ENCODE results near the gene PITPNC1.

The PITPNC1 gene

DNA sequence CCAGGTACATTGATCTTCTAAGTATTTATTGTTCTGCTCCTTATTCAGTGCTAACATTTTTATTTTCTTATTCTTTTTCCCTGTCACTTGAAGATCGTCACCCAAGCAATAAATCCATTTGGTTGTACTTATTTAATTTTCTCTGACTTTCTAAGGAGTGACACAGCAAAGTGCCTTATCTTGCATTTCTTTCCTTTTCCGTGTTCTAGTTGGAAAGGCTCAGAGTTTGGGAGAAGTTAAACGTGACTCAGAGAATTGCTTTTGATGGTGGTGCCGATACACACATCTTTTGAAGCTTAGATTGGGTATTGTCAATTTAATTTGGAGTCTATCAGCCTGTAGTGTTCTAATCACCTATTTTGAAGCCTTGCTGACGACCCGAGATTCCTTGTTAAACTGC lies 72.0 kb downstream of the PITPNC1 start:
- DNase-seq (ENCODE audit: extremely low read depth, low read depth) = no peak
- TF ChIP-seq, protein P1, sequence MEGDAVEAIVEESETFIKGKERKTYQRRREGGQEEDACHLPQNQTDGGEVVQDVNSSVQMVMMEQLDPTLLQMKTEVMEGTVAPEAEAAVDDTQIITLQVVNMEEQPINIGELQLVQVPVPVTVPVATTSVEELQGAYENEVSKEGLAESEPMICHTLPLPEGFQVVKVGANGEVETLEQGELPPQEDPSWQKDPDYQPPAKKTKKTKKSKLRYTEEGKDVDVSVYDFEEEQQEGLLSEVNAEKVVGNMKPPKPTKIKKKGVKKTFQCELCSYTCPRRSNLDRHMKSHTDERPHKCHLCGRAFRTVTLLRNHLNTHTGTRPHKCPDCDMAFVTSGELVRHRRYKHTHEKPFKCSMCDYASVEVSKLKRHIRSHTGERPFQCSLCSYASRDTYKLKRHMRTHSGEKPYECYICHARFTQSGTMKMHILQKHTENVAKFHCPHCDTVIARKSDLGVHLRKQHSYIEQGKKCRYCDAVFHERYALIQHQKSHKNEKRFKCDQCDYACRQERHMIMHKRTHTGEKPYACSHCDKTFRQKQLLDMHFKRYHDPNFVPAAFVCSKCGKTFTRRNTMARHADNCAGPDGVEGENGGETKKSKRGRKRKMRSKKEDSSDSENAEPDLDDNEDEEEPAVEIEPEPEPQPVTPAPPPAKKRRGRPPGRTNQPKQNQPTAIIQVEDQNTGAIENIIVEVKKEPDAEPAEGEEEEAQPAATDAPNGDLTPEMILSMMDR (IDR thresholded peaks at IDR 0.05; ENCODE audit: low read depth, low read length, missing control alignments) = no peak
- H3K4me3 ChIP-seq (replicated peaks; ENCODE audit: low read depth, low read length) = no peak overlapping the region

DNA sequence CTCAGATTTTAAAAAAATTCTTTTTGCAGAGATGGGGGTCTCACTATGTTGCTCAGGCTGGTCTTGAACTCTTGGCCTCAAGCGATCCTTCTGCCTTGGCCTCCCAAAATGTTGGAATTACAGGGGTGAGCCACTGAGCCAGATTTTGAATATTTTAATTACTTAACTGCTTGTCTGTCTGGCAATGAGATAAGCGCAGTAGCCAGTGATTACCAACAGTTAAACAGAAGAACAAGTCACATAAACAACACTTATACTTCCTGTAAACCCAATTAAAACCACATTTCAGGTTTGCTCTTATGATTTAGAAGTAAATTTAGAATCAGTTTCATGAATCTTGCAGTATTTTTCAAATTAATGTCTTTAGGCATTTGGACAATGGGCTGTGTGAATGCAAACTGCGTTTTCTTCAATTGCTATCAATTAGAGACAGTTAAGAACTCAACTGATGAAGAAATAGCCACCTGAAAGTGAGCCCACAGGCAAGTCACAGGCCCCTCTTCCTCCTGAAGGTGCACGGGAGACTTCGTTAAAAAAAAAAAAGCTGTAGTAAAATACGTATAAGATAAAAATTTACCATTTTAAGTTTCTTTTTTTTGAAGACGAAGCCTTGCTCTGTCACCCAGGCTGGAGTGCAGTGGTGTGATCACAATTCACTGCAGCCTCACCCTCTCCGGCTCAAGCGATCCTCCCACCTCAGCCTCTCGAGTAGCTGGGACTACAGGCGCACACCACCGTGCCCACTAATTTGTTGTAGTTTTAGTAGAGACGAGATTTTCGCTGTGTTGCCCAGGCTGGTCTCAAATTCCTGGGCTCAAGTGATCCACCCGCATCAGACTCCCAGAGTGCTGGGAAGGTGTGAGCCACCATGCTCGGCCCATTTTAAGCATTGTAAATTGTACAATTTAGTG lies 73.0 kb downstream of the PITPNC1 start:
- no peak for DNase-seq (ENCODE audit: extremely low read depth, low read depth)
- H3K4me3 ChIP-seq (replicated peaks; ENCODE audit: low read depth, low read length) = no peak overlapping the region
- TF ChIP-seq, protein P1 (IDR thresholded peaks at IDR 0.05; ENCODE audit: low read depth, low read length, missing control alignments) = no peak

DNA sequence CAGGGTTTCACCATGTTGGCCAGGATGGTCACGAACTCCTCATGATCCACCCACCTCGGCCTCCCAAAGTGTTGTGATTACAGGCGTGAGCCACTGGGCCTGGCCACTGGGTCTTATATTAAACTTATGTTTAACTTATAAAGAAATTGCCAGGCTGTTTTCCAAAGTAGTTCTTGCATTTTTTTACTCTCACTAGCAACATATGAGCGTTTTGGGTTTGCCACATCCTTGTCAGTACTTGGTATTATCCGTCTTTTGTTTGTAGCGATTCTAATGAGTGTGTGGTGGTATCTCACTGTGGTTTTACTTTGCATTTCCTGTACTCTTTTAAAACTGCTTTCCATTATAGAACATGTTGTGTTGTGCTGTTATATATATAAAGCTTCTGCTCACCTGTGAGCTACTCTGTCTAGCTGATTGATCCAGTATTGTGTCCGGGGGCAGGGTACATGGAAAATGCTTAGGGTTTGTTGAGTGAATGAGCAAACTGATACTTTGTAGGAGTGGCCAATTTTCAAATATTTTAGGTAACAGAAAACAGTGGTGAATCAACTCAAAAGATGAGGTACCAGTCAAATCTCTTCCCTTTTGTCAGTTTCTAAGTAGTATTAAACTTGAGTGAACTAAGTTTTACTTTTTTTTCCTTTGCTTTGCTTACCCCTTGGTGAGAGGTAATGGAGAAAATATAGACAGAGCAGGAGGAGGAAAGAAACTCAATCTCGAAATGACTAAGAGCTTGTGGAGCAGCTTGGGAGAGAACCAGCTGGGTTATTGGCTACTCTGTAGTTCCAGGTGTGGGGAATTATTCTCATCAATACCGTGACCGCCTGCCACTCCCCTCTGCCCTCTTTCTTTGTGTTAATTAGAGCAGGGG lies 75.8 kb downstream of the PITPNC1 start:
- no peak for DNase-seq (ENCODE audit: extremely low read depth, low read depth)
- TF ChIP-seq, protein P1 (IDR thresholded peaks at IDR 0.05; ENCODE audit: low read depth, low read length, missing control alignments) = no peak
- H3K4me3 ChIP-seq (replicated peaks; ENCODE audit: low read depth, low read length) = no peak overlapping the region

DNA sequence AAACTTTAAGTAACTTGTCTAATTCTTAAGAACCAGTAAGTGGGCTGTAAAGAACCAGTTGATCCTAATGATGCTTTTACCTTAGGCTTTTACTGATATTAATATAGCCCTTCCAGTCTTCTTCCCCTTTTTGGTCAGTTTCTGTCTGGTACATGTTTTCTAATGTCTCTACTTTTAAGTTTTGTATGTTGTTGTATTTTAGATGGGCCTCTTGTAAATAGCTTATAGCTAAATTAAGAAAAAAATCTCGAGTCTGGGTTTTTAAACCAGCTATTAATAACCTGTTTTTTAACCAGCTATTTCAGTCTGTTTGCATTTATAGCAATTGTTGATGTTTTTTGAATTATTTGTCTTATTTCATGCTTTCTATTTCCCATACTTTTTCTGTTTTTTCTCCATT lies 79.0 kb downstream of the PITPNC1 start:
- no peak overlapping the region for H3K4me3 ChIP-seq (replicated peaks; ENCODE audit: low read depth, low read length)
- TF ChIP-seq, protein P1 (IDR thresholded peaks at IDR 0.05; ENCODE audit: low read depth, low read length, missing control alignments) = no peak
- no peak for DNase-seq (ENCODE audit: extremely low read depth, low read depth)

DNA sequence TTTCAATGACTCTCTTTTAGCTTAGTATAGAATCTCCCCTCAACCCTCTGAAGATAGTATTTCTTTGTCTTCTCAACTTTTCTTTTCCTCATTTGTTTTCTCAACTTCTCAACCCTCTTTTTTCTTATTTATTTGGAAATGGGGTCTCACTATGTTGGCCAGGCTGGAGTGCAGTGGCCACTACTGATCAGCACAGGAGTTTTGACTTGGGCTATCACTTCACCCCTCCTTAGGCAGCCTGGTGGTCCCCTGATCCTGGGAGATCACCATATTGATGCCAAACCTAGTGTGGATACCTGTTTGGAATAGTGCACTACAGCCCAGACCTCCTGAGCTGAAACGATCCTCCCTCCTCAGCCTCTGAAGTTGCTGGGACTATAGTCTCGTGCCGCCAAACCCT lies 79.8 kb downstream of the PITPNC1 start:
- TF ChIP-seq, protein P1 (IDR thresholded peaks at IDR 0.05; ENCODE audit: low read depth, low read length, missing control alignments) = no peak
- H3K4me3 ChIP-seq (replicated peaks; ENCODE audit: low read depth, low read length) = no peak overlapping the region
- DNase-seq (ENCODE audit: extremely low read depth, low read depth) = no peak

DNA sequence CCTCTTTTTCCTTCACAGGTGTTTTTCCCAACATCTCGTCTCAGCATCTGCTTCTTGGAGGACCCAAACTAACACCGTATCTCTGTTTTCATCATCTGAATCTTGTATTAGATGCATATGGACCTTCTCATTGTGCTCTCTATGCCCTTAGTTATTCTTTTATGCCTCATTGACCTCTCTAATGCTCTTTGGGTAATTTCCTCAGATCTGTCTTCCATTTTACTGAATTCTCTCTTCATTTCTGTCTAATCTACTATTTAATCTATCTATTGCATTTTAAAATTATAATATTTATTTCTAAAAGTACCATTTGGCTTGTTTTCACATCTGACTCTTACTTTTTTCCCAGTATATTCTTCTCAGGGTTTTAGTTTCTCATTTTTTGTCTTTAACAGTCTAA lies 81.1 kb downstream of the PITPNC1 start:
- no peak for DNase-seq (ENCODE audit: extremely low read depth, low read depth)
- TF ChIP-seq, protein P1 (IDR thresholded peaks at IDR 0.05; ENCODE audit: low read depth, low read length, missing control alignments) = no peak
- H3K4me3 ChIP-seq (replicated peaks; ENCODE audit: low read depth, low read length) = no peak overlapping the region
